HepG2 (cell line): Measurements from ENCODE around the gene ECHS1.

Source experiments
- ZNF782 ChIP-seq: sonication (generic); formaldehyde crosslinking; IDR thresholded peaks from 2 replicates; pipeline ENCODE4 v1.4.0; 2020; ENCODE audit warnings: missing genetic modification reagents, mild to moderate bottlenecking, borderline replicate concordance
- TF ChIP-seq, protein P1 (sequence below): IDR thresholded peaks from 2 replicates; pipeline ENCODE4 v1.6.1; 2018; ENCODE audit warnings: missing genetic modification reagents
- TF ChIP-seq, protein P2 (sequence below): sonication (generic); formaldehyde crosslinking; IDR thresholded peaks from 2 replicates; pipeline ENCODE4 v1.4.0; 2020; ENCODE audit warnings: missing genetic modification reagents
- TF ChIP-seq, protein P3 (sequence below): sonication (generic); formaldehyde crosslinking; IDR thresholded peaks from 2 replicates; pipeline ENCODE4 v1.5.0; 2020; ENCODE audit warnings: mild to moderate bottlenecking, missing genetic modification reagents, moderate library complexity

DNA sequence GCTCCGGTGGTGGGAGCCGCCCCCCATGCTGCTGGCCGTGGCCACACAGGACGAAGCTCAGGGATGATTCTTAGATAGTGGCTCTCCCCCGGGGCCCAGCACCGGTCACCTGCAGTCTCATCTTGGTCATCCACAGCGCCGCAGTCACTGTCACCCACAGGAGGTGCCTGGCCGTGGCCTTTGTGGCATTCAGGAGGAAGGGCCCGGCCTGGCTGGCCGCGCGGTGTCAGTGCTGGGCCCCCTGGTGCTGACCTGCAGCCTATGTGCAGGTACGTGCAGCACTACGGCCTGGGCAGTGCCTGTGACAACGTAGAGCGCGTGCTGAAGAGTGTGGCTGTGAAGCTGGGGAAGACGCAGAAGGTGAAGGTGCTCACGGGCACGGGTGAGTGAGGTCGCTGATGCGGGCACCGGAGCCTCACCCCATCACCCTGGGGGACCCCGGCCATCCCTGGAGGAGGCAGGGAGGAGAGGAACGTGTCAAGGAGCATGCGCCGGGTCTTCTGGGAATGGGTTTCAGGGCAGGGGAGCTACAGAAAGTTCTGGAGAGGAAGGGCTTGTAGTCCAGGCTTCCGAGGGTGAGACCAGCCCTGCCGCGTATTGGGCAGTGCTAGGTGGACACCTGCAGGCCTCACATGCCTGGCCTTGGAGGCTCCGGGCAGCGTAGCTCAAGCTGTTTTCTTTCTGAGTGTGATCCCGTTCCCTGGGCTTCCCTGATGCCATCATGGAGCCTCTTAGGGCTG is 46.2 kb upstream of the ECHS1 start:
- TF ChIP-seq, protein P1, sequence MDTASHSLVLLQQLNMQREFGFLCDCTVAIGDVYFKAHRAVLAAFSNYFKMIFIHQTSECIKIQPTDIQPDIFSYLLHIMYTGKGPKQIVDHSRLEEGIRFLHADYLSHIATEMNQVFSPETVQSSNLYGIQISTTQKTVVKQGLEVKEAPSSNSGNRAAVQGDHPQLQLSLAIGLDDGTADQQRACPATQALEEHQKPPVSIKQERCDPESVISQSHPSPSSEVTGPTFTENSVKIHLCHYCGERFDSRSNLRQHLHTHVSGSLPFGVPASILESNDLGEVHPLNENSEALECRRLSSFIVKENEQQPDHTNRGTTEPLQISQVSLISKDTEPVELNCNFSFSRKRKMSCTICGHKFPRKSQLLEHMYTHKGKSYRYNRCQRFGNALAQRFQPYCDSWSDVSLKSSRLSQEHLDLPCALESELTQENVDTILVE (CRISPR knock-in tag): no peak
- TF ChIP-seq, protein P2, sequence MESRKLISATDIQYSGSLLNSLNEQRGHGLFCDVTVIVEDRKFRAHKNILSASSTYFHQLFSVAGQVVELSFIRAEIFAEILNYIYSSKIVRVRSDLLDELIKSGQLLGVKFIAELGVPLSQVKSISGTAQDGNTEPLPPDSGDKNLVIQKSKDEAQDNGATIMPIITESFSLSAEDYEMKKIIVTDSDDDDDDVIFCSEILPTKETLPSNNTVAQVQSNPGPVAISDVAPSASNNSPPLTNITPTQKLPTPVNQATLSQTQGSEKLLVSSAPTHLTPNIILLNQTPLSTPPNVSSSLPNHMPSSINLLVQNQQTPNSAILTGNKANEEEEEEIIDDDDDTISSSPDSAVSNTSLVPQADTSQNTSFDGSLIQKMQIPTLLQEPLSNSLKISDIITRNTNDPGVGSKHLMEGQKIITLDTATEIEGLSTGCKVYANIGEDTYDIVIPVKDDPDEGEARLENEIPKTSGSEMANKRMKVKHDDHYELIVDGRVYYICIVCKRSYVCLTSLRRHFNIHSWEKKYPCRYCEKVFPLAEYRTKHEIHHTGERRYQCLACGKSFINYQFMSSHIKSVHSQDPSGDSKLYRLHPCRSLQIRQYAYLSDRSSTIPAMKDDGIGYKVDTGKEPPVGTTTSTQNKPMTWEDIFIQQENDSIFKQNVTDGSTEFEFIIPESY (CRISPR knock-in tag): no peak
- no peak for TF ChIP-seq ZNF782
- TF ChIP-seq, protein P3, sequence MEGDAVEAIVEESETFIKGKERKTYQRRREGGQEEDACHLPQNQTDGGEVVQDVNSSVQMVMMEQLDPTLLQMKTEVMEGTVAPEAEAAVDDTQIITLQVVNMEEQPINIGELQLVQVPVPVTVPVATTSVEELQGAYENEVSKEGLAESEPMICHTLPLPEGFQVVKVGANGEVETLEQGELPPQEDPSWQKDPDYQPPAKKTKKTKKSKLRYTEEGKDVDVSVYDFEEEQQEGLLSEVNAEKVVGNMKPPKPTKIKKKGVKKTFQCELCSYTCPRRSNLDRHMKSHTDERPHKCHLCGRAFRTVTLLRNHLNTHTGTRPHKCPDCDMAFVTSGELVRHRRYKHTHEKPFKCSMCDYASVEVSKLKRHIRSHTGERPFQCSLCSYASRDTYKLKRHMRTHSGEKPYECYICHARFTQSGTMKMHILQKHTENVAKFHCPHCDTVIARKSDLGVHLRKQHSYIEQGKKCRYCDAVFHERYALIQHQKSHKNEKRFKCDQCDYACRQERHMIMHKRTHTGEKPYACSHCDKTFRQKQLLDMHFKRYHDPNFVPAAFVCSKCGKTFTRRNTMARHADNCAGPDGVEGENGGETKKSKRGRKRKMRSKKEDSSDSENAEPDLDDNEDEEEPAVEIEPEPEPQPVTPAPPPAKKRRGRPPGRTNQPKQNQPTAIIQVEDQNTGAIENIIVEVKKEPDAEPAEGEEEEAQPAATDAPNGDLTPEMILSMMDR (CRISPR knock-in tag): no peak
